Ovary (tissue), 3 donors: ENCODE data around the gene FNIP2.

Source experiments
- POLR2A ChIP-seq: fragments of 450-650 bp; IDR thresholded peaks from one replicate; pipeline ENCODE4 v1.6.1; 2017; ENCODE audit warnings: antibody characterized with exemption, mild to moderate bottlenecking, moderate library complexity
- TF ChIP-seq, protein P1 (sequence below), 3 donors: fragments of 450-650 bp in 2 of 3; fragments of 200-600 bp in 1 of 3; IDR thresholded peaks; one replicate each; pipeline versions ENCODE4 v1.5.1 to v1.8.0; 2016 to 2022; ENCODE audit warnings: antibody characterized with exemption in 3 of 3, mild to moderate bottlenecking in 1 of 3
- donor health status: DM: no; HTN: no; CAD: no.

DNA sequence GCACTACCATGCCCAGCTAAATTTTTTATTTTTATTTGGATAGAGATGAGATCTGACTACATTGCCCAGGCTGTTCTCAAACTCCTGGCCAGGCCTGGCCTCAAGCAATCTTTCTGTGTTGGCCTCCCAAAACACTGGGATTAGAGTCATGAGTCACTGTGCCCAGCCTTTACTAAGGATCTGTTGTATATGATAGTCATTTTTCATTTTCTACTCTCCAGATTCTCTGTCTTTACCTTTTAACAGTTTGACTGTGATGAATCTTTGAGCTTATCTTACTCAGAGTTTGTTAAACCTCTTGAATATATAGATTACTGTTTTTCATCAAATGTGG lies 161.8 kb downstream of the FNIP2 start:
- TF ChIP-seq, protein P1, sequence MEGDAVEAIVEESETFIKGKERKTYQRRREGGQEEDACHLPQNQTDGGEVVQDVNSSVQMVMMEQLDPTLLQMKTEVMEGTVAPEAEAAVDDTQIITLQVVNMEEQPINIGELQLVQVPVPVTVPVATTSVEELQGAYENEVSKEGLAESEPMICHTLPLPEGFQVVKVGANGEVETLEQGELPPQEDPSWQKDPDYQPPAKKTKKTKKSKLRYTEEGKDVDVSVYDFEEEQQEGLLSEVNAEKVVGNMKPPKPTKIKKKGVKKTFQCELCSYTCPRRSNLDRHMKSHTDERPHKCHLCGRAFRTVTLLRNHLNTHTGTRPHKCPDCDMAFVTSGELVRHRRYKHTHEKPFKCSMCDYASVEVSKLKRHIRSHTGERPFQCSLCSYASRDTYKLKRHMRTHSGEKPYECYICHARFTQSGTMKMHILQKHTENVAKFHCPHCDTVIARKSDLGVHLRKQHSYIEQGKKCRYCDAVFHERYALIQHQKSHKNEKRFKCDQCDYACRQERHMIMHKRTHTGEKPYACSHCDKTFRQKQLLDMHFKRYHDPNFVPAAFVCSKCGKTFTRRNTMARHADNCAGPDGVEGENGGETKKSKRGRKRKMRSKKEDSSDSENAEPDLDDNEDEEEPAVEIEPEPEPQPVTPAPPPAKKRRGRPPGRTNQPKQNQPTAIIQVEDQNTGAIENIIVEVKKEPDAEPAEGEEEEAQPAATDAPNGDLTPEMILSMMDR (IDR thresholded peaks at IDR 0.05): no peak
- TF ChIP-seq POLR2A: no peak
